Common myeloid progenitor, CD34-positive (primary cell): ENCODE measurements around the gene CDC42SE2.
"Not testable (repeated sequence)": the region's sequence is repeated elsewhere in the genome, so short reads cannot be mapped to it uniquely, and the experiment has no call there.

Experiments
- CTCF ChIA-PET: fragments of 350-600 bp; sonication (Branson Sonifier 250); formaldehyde crosslinking; loops from one replicate; lab custom pipeline; 2021; ENCODE audit warnings: antibody characterized with exemption; lab: Charles Lee
- POLR2A ChIA-PET: fragments of 350-600 bp; sonication (Branson Sonifier 250); formaldehyde crosslinking; loops from one replicate; lab custom pipeline; 2021; ENCODE audit warnings: antibody characterized with exemption; lab: Charles Lee
- DNase-seq, 3 donors: peaks; one replicate each; pipeline versions ENCODE4 v3.0.0 to v3.0.0-alpha.2; 2013
- H3K27ac ChIP-seq, 2 experiments: 1 replicate in 1 of 2; 2 replicates in 1 of 2; pipeline ENCODE4 v1.7.0; 2013; ENCODE audit warnings: inconsistent platforms in 2 of 2, low read length in 2 of 2, mild to moderate bottlenecking in 2 of 2, low read depth in 1 of 2, moderate library complexity in 1 of 2; ENCODE audit not compliant: severe bottlenecking in 2 of 2, insufficient read depth in 1 of 2, poor library complexity in 1 of 2
- H3K27me3 ChIP-seq, 5 experiments: replicated peaks in 2 of 5; 1 replicate in 3 of 5; 2 replicates in 2 of 5; pipeline versions ENCODE4 v1.6.1 to v1.7.0; 2013; ENCODE audit warnings: low read length in 4 of 5, mild to moderate bottlenecking in 2 of 5, moderate library complexity in 2 of 5, inconsistent platforms in 1 of 5; ENCODE audit not compliant: insufficient read depth in 5 of 5, control insufficient read depth in 4 of 5
- H3K36me3 ChIP-seq, 4 experiments: 1 replicate in 2 of 4; 2 replicates in 2 of 4; pipeline versions ENCODE4 v1.6.1 to v1.7.0; 2013; ENCODE audit warnings: low read length in 3 of 4, control low read depth in 1 of 4, mild to moderate bottlenecking in 1 of 4; ENCODE audit not compliant: control insufficient read depth in 4 of 4, insufficient read depth in 4 of 4
- H3K4me1 ChIP-seq, 4 experiments: 1 replicate in 3 of 4; 2 replicates in 1 of 4; pipeline versions ENCODE4 v1.6.1 to v1.7.1; 2013; ENCODE audit warnings: low read length in 3 of 4, mild to moderate bottlenecking in 3 of 4, control low read depth in 1 of 4, inconsistent platforms in 1 of 4, moderate library complexity in 1 of 4; ENCODE audit not compliant: control insufficient read depth in 4 of 4, insufficient read depth in 4 of 4; ENCODE audit errors: control extremely low read depth in 1 of 4
- H3K4me3 ChIP-seq, 7 experiments: 1 replicate in 4 of 7; 2 replicates in 3 of 7; pipeline versions ENCODE4 v1.5.1 to v1.7.0; 2013; ENCODE audit warnings: mild to moderate bottlenecking in 7 of 7, low read length in 6 of 7, moderate library complexity in 6 of 7, inconsistent platforms in 2 of 7, low read depth in 2 of 7, control low read depth in 1 of 7; ENCODE audit not compliant: insufficient read depth in 4 of 7, control insufficient read depth in 1 of 7; ENCODE audit errors: extremely low read depth in 1 of 7
- H3K9me3 ChIP-seq, 5 experiments: 1 replicate in 4 of 5; 2 replicates in 1 of 5; pipeline versions ENCODE4 v1.6.1 to v1.7.1; 2013; ENCODE audit warnings: low read length in 4 of 5, mild to moderate bottlenecking in 2 of 5, inconsistent platforms in 1 of 5, low read depth in 1 of 5, moderate library complexity in 1 of 5; ENCODE audit not compliant: control insufficient read depth in 4 of 5, insufficient read depth in 2 of 5; ENCODE audit errors: control extremely low read depth in 1 of 5
- WGBS: methylation state at CpG from one replicate; pipeline ENCODE4 v1.1.5; 2013; ENCODE audit not compliant: insufficient coverage; 5-methylcytosine and 5-hydroxymethylcytosine counted together

The CDC42SE2 gene

DNA sequence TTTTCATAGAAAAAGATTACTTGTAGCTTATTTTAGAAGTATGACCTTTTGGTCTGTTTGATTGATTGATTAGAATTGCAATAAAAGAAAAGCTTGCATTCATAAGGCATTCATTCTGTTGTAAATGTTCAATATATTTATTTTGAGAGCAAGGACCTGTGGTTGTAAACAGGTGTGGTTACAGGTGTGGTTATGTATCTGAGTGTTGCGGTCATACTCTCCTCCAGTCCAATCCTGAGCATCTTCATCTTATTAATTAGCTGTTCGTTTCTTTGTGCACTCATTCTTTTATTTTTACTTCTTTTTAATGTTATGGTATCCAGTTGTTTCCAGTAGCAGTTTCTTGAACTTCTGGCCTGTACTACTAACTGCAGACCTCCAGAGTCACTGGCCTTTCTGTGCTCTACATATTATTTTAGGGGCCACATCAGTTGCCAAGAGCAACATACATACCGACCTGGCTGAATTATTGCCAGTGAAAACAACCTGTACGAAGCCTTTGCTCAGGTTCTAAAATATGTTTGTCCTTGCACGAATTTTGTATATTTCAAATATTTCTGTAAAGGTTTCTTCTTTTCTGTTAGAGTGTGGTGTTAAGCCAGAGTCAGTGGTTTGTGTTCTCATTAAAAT, 128.7 kb downstream of the CDC42SE2 start:
- no peaks in the 10 kb centered on the region for H3K27me3 ChIP-seq
- 100% methylated on average over 2 of the region's 5 CpGs for WGBS
- CTCF ChIA-PET, result interaction anchor here (1.1 kb wide), 1 partner anchor 229 kb away, joined by 3 read pairs; no protein-coding TSS in a partner anchor
- H3K27ac ChIP-seq, result no peak overlapping the region
- H3K4me3 ChIP-seq, result no peak overlapping the region
- H3K9me3 ChIP-seq, result no peaks in the 10 kb centered on the region
- no peak for DNase-seq
- POLR2A ChIA-PET, result no interaction called here
- peaks cover 18 to 79% (median 47%) of the 10 kb centered on the region in 4 experiments for H3K36me3 ChIP-seq
- peaks cover 4 to 23% (median 7%) of the 10 kb centered on the region in 4 experiments for H3K4me1 ChIP-seq

- peaks cover 20 to 79% (median 49%) of the 10 kb centered on the region in 4 experiments for H3K36me3 ChIP-seq
- no peaks in the 10 kb centered on the region for H3K27me3 ChIP-seq
- DNase-seq, result no peak
- H3K4me1 ChIP-seq, result peaks cover 4 to 23% (median 7%) of the 10 kb centered on the region in 4 experiments
- no peaks in the 10 kb centered on the region for H3K9me3 ChIP-seq
- 94% methylated on average over 3 of the region's 5 CpGs for WGBS
- POLR2A ChIA-PET, result no interaction called here
- no peak overlapping the region for H3K4me3 ChIP-seq
- H3K27ac ChIP-seq, result peak overlapping the region in 1 of 2 experiments; percentile 46
- CTCF ChIA-PET, result interaction anchor here (1.4 to 5.0 kb wide), 3 partner anchors 9 to 20 kb away, joined by 3 to 24 read pairs (median 3); no protein-coding TSS in a partner anchor
Observed at GRCh38 chr5:131393498-131393968, 129.7 kb downstream of the CDC42SE2 start.

- CTCF ChIA-PET, result interaction anchor here (0.6 to 5.0 kb wide), 4 partner anchors 10 to 247 kb away, joined by 3 to 24 read pairs (median 3); no protein-coding TSS in a partner anchor
- Histone ChIP-seq H3K36me3 (peaks cover 25 to 80% (median 49%) of the 10 kb centered on the region in 4 experiments), H3K4me1 (peaks cover 4 to 18% (median 7%) of the 10 kb centered on the region in 4 experiments)
Observed at GRCh38 chr5:131394128-131394527, 130.3 kb downstream of the CDC42SE2 start.

GRCh38 chr5:131396015-131396414, 132.2 kb downstream of the CDC42SE2 start:
- peaks cover 30 to 74% (median 51%) of the 10 kb centered on the region in 4 experiments for H3K36me3 ChIP-seq
- ChIA-PET CTCF (interaction anchor here (0.9 to 5.0 kb wide), 3 partner anchors 8 to 14 kb away, joined by 3 to 24 read pairs (median 5); no protein-coding TSS in a partner anchor), POLR2A (no interaction called here)
- H3K4me3 ChIP-seq, result no peak overlapping the region
- DNase-seq, result no peak
- H3K27me3 ChIP-seq, result no peaks in the 10 kb centered on the region
- peaks cover 0 to 9% (median 2%) of the 10 kb centered on the region in 4 experiments for H3K4me1 ChIP-seq
- no peak overlapping the region for H3K27ac ChIP-seq
- H3K9me3 ChIP-seq, result no peaks in the 10 kb centered on the region
- 97% methylated on average over 3 of the region's 3 CpGs for WGBS

More at GRCh38 chr5:131394128-131394527, 130.3 kb downstream of the CDC42SE2 start:
- H3K27me3 ChIP-seq, result no peaks in the 10 kb centered on the region
- H3K27ac ChIP-seq, result peak overlapping the region in 1 of 2 experiments; percentile 46
- no peak overlapping the region for H3K4me3 ChIP-seq
- no CpG with 5 or more reads among the region's 4 CpGs for WGBS
- POLR2A ChIA-PET, result no interaction called here
- no peaks in the 10 kb centered on the region for H3K9me3 ChIP-seq
- peak in 2 of 3 donors; percentile 70 for DNase-seq

GRCh38 chr5:131396630-131397273, 132.9 kb downstream of the CDC42SE2 start:
- Histone ChIP-seq H3K4me1 (peaks cover 0 to 9% (median 2%) of the 10 kb centered on the region in 4 experiments), H3K4me3 (no peak overlapping the region), H3K27me3 (no peaks in the 10 kb centered on the region), H3K27ac (peak overlapping the region in 1 of 2 experiments; percentile 27), H3K9me3 (no peaks in the 10 kb centered on the region), H3K36me3 (peaks cover 29 to 73% (median 49%) of the 10 kb centered on the region in 4 experiments)
- ChIA-PET POLR2A (no interaction called here), CTCF (interaction anchor here (0.9 to 5.0 kb wide), 3 partner anchors 9 to 15 kb away, joined by 3 to 24 read pairs (median 5); no protein-coding TSS in a partner anchor)
- 57% methylated on average over 4 of the region's 5 CpGs for WGBS
- DNase-seq, result no peak

DNA sequence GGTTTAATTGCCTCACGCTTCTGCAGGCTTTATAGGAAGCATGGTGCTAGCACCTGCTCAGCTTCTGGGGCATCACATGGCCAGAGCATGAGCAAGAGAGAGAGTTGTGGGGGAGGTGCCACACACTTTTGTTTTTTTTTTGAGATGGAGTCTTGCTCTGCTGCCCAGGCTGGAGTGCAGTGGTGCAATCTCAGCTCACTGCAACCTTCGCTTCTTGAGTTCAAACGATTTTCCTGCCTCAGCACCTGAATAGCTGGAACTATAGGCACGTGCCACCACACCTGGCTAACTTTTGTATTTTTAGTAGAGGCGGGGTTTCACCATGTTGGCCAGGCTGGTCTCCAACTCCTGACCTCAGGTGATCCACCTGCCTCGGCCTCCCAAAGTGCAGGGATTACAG, 135.2 kb downstream of the CDC42SE2 start:
- 100% methylated on average over 6 of the region's 6 CpGs for WGBS

More for the DNA sequence above, 135.2 kb downstream of the CDC42SE2 start:
- Histone ChIP-seq H3K36me3 (peaks cover 20 to 69% (median 48%) of the 10 kb centered on the region in 4 experiments), H3K9me3 (peaks cover 0 to 20% (median 2%) of the 10 kb centered on the region in 5 experiments)
- POLR2A ChIA-PET, DNase-seq, CTCF ChIA-PET, H3K27me3 ChIP-seq, H3K4me1 ChIP-seq, H3K4me3 ChIP-seq, H3K27ac ChIP-seq: not testable (repeated sequence)
